LNCAP (cell line): ENCODE measurements around the gene TRAFD1.

Source experiments
- CTCF ChIP-seq: fragments of 450-650 bp; IDR thresholded peaks from 2 replicates; pipeline ENCODE4 v1.5.1; 2017; ENCODE audit warnings: mild to moderate bottlenecking

Gene TRAFD1

GRCh38 chr12:112160611-112161010 is 35.3 kb downstream of the TRAFD1 start:
- no peak for TF ChIP-seq CTCF

- no peak for TF ChIP-seq CTCF
Observed at GRCh38 chr12:112161711-112162110, 36.4 kb downstream of the TRAFD1 start.

- TF ChIP-seq CTCF = no peak
Observed at GRCh38 chr12:112162241-112162790, 37.0 kb downstream of the TRAFD1 start.

GRCh38 chr12:112163056-112163455 is 37.7 kb downstream of the TRAFD1 start:
- TF ChIP-seq CTCF = no peak

GRCh38 chr12:112163471-112163991 is 38.2 kb downstream of the TRAFD1 start:
- no peak for TF ChIP-seq CTCF

- TF ChIP-seq CTCF = no peak
Observed at GRCh38 chr12:112164011-112164660, 38.8 kb downstream of the TRAFD1 start.

- no peak for TF ChIP-seq CTCF
Observed at GRCh38 chr12:112165624-112166023, 40.3 kb downstream of the TRAFD1 start.
